DOHH2 (cell line): Measurements from ENCODE around the gene DSCAML1.

Source experiments
- H3F3A ChIP-seq: fragments of 200-600 bp; sonication (generic), shearing (Covaris generic); 2 replicates; pipeline ENCODE4 v1.6.0; 2016; ENCODE audit warnings: antibody characterized with exemption, mild to moderate bottlenecking; ENCODE audit not compliant: control insufficient read depth, insufficient read depth
- H3K27ac ChIP-seq: fragments of 200-600 bp; sonication (generic); 2 replicates; pipeline ENCODE4 v1.5.1; 2014; ENCODE audit warnings: low read depth, mild to moderate bottlenecking, low read length, moderate library complexity
- H3K27me3 ChIP-seq: fragments of 200-600 bp; sonication (generic); 2 replicates; pipeline ENCODE4 v1.6.1; 2014; ENCODE audit warnings: mild to moderate bottlenecking, low read length, mixed read lengths; ENCODE audit not compliant: control insufficient read depth
- H3K36me3 ChIP-seq: fragments of 200-600 bp; sonication (generic); 2 replicates; pipeline ENCODE4 v1.6.1; 2014; ENCODE audit warnings: mild to moderate bottlenecking, low read length, moderate library complexity, mixed read lengths; ENCODE audit not compliant: control insufficient read depth
- H3K4me1 ChIP-seq: fragments of 200-600 bp; sonication (generic); 2 replicates; pipeline ENCODE4 v1.6.1; 2014; ENCODE audit warnings: mild to moderate bottlenecking, low read length, mixed read lengths; ENCODE audit not compliant: control insufficient read depth
- H3K4me2 ChIP-seq: fragments of 200-600 bp; sonication (generic); 2 replicates; pipeline ENCODE4 v1.6.0; 2014; ENCODE audit warnings: mild to moderate bottlenecking, low read length, moderate library complexity
- H3K4me3 ChIP-seq: fragments of 200-600 bp; sonication (generic); 2 replicates; pipeline ENCODE4 v1.5.1; 2014; ENCODE audit warnings: mild to moderate bottlenecking, low read length, mixed read lengths
- H3K79me2 ChIP-seq: fragments of 200-600 bp; sonication (generic); 2 replicates; pipeline ENCODE4 v1.6.1; 2014; ENCODE audit warnings: mild to moderate bottlenecking, low read length, mixed read lengths; ENCODE audit not compliant: control insufficient read depth
- H3K9me2 ChIP-seq: fragments of 200-600 bp; sonication (generic); replicated peaks from 2 replicates; pipeline ENCODE4 v1.6.1; 2014; ENCODE audit warnings: mild to moderate bottlenecking, low read length, mixed read lengths; ENCODE audit not compliant: control insufficient read depth
- H3K9me3 ChIP-seq: fragments of 200-600 bp; sonication (generic); 2 replicates; pipeline ENCODE4 v1.6.1; 2014; ENCODE audit warnings: antibody characterized with exemption, low read length, mixed read lengths; ENCODE audit not compliant: control insufficient read depth, insufficient read depth
- H4K20me1 ChIP-seq: fragments of 200-600 bp; sonication (generic); 2 replicates; pipeline ENCODE4 v1.6.0; 2014; ENCODE audit warnings: low read depth, mild to moderate bottlenecking, antibody characterized with exemption, low read length, moderate library complexity; ENCODE audit not compliant: control insufficient read depth, insufficient read depth
- CTCF ChIP-seq: fragments of 200-600 bp; sonication (generic); IDR thresholded peaks from one replicate; pipeline ENCODE4 v1.5.1; 2014; ENCODE audit warnings: antibody characterized with exemption, mild to moderate bottlenecking, low read depth, low read length; ENCODE audit not compliant: poor library complexity, severe bottlenecking
- EZH2phosphoT487 ChIP-seq: fragments of 200-600 bp; sonication (generic); IDR thresholded peaks from 2 replicates; pipeline ENCODE4 v1.6.1; 2017; ENCODE audit warnings: borderline replicate concordance, mild to moderate bottlenecking, antibody characterized with exemption, low read length, moderate library complexity, mixed read lengths

Gene DSCAML1

GRCh38 chr11:117562136-117562535 is 234.9 kb downstream of the DSCAML1 start:
- H3K9me2 ChIP-seq: no peaks in the 10 kb centered on the region
- no peaks in the 10 kb centered on the region for H3K4me1 ChIP-seq
- H3K27me3 ChIP-seq: 0 out of 2 replicates have a peak, but pooled peaks cover 3% of the 10 kb centered on the region
- H3K79me2 ChIP-seq: no peaks in the 10 kb centered on the region
- H4K20me1 ChIP-seq: no peaks in the 10 kb centered on the region
- no peaks in the 10 kb centered on the region for H3K36me3 ChIP-seq
- H3K4me3 ChIP-seq: no peak overlapping the region
- no peaks in the 10 kb centered on the region for H3F3A ChIP-seq
- no peaks in the 10 kb centered on the region for H3K9me3 ChIP-seq
- H3K27ac ChIP-seq: no peak overlapping the region
- H3K4me2 ChIP-seq: no peak overlapping the region
- no peak for TF ChIP-seq CTCF
- no peak for TF ChIP-seq EZH2phosphoT487

GRCh38 chr11:117560780-117561530 is 236.1 kb downstream of the DSCAML1 start:
- H3K27ac ChIP-seq: no peak overlapping the region
- no peaks in the 10 kb centered on the region for H3K9me3 ChIP-seq
- H3K4me1 ChIP-seq: no peaks in the 10 kb centered on the region
- no peaks in the 10 kb centered on the region for H4K20me1 ChIP-seq
- no peaks in the 10 kb centered on the region for H3K36me3 ChIP-seq
- no peak for TF ChIP-seq EZH2phosphoT487
- no peak for TF ChIP-seq CTCF
- H3K4me2 ChIP-seq: no peak overlapping the region
- no peaks in the 10 kb centered on the region for H3F3A ChIP-seq
- H3K79me2 ChIP-seq: no peaks in the 10 kb centered on the region
- H3K27me3 ChIP-seq: 0 out of 2 replicates have a peak, but pooled peaks cover 3% of the 10 kb centered on the region
- H3K4me3 ChIP-seq: no peak overlapping the region
- no peaks in the 10 kb centered on the region for H3K9me2 ChIP-seq

- H3K9me2 ChIP-seq: no peaks in the 10 kb centered on the region
- no peaks in the 10 kb centered on the region for H3K4me1 ChIP-seq
- no peak overlapping the region for H3K4me2 ChIP-seq
- H3K9me3 ChIP-seq: no peaks in the 10 kb centered on the region
- no peaks in the 10 kb centered on the region for H3F3A ChIP-seq
- TF ChIP-seq CTCF (no peak), EZH2phosphoT487 (no peak)
- H3K27ac ChIP-seq: no peak overlapping the region
- H3K4me3 ChIP-seq: no peak overlapping the region
- 0 out of 2 replicates have a peak, but pooled peaks cover 3% of the 10 kb centered on the region for H3K27me3 ChIP-seq
- H4K20me1 ChIP-seq: no peaks in the 10 kb centered on the region
- no peaks in the 10 kb centered on the region for H3K79me2 ChIP-seq
- no peaks in the 10 kb centered on the region for H3K36me3 ChIP-seq
Measured at GRCh38 chr11:117559698-117560097, 237.3 kb downstream of the DSCAML1 start.
